ENCODE data around the gene OLR1. TPM values are rescaled to one million over a fixed set of nuclear protein-coding genes. Genes with fewer than 3 reads are reported as not detected.

Gene OLR1
- total and polyA plus RNA-seq, 7 donors: 0.03 to 0.66 (median 0.30) TPM; not detected in 3

DNA sequence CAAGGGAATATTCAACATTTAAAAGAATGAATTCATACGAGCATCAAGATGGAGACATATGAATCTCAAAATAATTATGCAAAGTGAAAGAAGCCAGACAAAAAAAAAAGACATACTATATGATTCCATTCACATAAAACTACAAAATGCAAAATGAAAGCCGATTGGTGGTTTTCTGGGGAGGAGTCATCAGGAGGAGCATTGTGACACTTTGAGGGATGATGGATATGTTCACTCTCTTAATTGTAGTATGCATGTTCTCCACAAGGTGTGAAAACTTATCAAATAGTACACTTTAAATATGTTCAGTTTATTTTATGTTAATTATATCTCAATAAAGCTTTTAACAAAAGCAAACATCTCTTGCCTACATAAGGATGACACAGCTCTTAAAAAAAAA lies 13.5 kb downstream of the OLR1 start:
- intact Hi-C loops (cut with DNase I): loop anchor here in 1 of 2 donors (10.0 kb wide), 1 partner anchor 406 kb away; no protein-coding TSS in a partner anchor
- Histone ChIP-seq H3K4me3 (no peak overlapping the region), H3K27me3 (ENCODE audit: insufficient read depth in 3 of 3, low read length in 2 of 3) (no peaks in the 10 kb centered on the region), H3K27ac (no peak overlapping the region), H3K4me1 (no peaks in the 10 kb centered on the region), H3K9me3 (no peaks in the 10 kb centered on the region), H3K36me3 (ENCODE audit: insufficient read depth in 1 of 2, low read depth in 1 of 2) (no peaks in the 10 kb centered on the region)
- no peak for DNase-seq
- 82 to 88% (median 88%) methylated on average over 2 of the region's 2 CpGs for WGBS, 3 donors
- ATAC-seq: no peak
- no peak for TF ChIP-seq CTCF (IDR thresholded peaks at IDR 0.05)

- intact Hi-C loops (cut with DNase I): loop anchor here in 1 of 2 donors (10.0 kb wide), 1 partner anchor 409 kb away; no protein-coding TSS in a partner anchor
- TF ChIP-seq CTCF (IDR thresholded peaks at IDR 0.05): no peak
- DNase-seq: no peak
- Histone ChIP-seq H3K9me3 (no peaks in the 10 kb centered on the region), H3K4me1 (no peaks in the 10 kb centered on the region), H3K27me3 (ENCODE audit: insufficient read depth in 3 of 3, low read length in 2 of 3) (no peaks in the 10 kb centered on the region), H3K27ac (no peak overlapping the region), H3K36me3 (ENCODE audit: insufficient read depth in 1 of 2, low read depth in 1 of 2) (no peaks in the 10 kb centered on the region), H3K4me3 (no peak overlapping the region)
- 74 to 79% (median 75%) methylated on average over 3 of the region's 3 CpGs for WGBS, 3 donors
- no peak for ATAC-seq
These were observed 16.0 kb downstream of the OLR1 start for GRCh38 chr12:10155966-10156365.

- Histone ChIP-seq H3K4me3 (peak overlapping the region; percentile 67), H3K27ac (peak overlapping the region; percentile 70), H3K27me3 (ENCODE audit: insufficient read depth in 3 of 3, low read length in 2 of 3) (no peaks in the 10 kb centered on the region), H3K36me3 (ENCODE audit: insufficient read depth in 1 of 2, low read depth in 1 of 2) (no peaks in the 10 kb centered on the region), H3K9me3 (no peaks in the 10 kb centered on the region), H3K4me1 (no peaks in the 10 kb centered on the region)
- DNase-seq (no peak), ATAC-seq (peak in 3 of 4 donors; percentile 23 to 54 (median 31))
- intact Hi-C loops (cut with DNase I): loop anchor here in 1 of 2 donors (1.0 to 10.0 kb wide), 2 partner anchors 37 to 411 kb away; no protein-coding TSS in a partner anchor
- no peak for TF ChIP-seq CTCF (IDR thresholded peaks at IDR 0.05)
- 33 to 64% (median 40%) methylated on average over 6 of the region's 6 CpGs for WGBS, 3 donors
These were observed 17.8 kb downstream of the OLR1 start for GRCh38 chr12:10154145-10154496.

DNA sequence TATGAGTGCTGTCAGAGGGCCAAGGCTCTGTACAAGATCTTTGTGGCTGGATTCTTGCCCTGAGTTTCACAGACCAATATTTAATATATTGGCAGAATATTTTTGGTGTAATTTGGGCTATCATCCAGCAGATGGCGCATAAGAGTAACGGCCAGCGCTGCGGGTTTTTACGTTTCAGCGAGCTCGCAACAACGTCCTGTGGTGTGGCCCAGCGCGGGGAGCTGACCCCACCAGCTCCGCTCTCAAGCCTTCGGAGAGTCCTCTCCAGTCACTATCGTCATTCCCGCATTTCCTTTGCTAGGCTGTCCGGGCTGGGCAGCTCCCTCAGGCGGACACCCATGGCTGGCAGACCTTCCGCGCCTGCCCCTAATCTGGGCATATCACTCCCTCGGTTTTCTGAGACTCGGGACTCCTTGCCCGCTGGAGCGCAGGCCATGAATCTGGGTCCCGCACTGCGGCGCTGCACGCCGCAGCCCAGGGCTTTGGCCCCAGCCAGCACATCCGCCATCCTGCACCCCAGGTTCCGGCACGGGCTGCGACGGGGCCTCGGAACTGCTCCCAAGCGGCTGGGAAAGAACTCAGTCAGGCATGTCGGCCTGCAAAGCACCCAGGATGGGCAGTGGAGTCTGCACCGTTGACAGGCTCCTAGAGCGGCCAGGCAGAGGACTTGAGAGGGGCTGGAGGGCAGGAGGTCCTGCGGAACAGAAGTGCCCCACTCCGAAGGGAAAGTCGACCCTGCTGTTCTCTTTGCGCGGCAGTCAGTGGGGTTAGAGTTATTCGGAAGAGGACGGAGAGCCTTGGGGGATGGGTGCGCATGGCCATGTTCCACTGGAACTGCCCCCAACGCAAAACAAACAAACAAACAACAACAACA lies 18.4 kb downstream of the OLR1 start:
- Histone ChIP-seq H3K27me3 (ENCODE audit: insufficient read depth in 3 of 3, low read length in 2 of 3) (no peaks in the 10 kb centered on the region), H3K4me1 (no peaks in the 10 kb centered on the region), H3K36me3 (ENCODE audit: insufficient read depth in 1 of 2, low read depth in 1 of 2) (no peaks in the 10 kb centered on the region), H3K9me3 (no peaks in the 10 kb centered on the region), H3K4me3 (peak overlapping the region; percentile 67), H3K27ac (peak overlapping the region; percentile 70)
- intact Hi-C loops (cut with DNase I): loop anchor here (1.0 to 10.0 kb wide), 3 partner anchors 37 to 411 kb away; no protein-coding TSS in a partner anchor
- 2 to 4% (median 4%) methylated on average over 46 of the region's 46 CpGs for WGBS, 3 donors
- ATAC-seq (peak; percentile 94 to 96 (median 94)), DNase-seq (peak; percentile 60 to 83)
- peak; percentile 78 for TF ChIP-seq CTCF (IDR thresholded peaks at IDR 0.05)
